Omental fat pad (tissue), 4 donors: ENCODE measurements around the gene SEC14L6. TPM values are rescaled to one million over a fixed set of nuclear protein-coding genes. Genes with fewer than 3 reads are reported as not detected.

Experiments used
- ATAC-seq: fragments of 150-250 bp; one replicate; pipeline ENCODE4 v1.9.1; 2016; ENCODE audit warnings: mild to moderate bottlenecking, moderate library complexity; ENCODE audit not compliant: low FRiP score
- DNase-seq: peaks from one replicate; pipeline ENCODE4 v3.0.0-alpha.2; 2019; ENCODE audit warnings: low spot score
- total RNA-seq, 4 donors: library from RNA; depleted of rRNA; stranded (reverse); fragments of >200 nt; gene quantifications; one replicate each; pipeline ENCODE4 v1.1.0, GENCODE V29; 2016
- TF ChIP-seq, protein P1 (sequence below), 3 donors: fragments of 450-650 bp; IDR thresholded peaks; one replicate each; pipeline ENCODE4 v1.5.1; 2016 to 2017; ENCODE audit warnings: antibody characterized with exemption in 3 of 3, mild to moderate bottlenecking in 3 of 3, moderate library complexity in 2 of 3

The SEC14L6 gene
- total RNA-seq, 4 donors from 2014 or later: 1.3 to 3.9 (median 2.2) TPM; not detected in 1

DNA sequence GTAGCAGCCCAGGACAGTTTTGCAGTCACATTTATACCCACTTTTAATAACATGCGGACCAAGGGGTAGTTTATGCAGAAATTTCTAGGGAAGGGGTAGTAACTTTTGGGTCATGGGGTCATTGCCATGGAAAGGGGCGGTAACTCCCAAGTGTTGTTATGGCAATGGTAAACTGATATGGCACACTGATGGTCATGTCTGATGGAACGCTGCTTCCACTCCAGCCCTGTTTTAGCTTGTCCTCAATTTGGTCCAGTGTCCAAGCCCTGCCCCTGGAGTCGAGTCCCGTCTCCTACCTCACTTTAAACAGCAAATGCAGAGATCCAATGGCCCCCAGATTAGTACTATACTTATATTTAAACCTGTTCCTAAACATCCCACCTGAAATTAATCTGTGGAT is 29.8 kb downstream of the SEC14L6 start:
- DNase-seq: no peak
- TF ChIP-seq, protein P1, sequence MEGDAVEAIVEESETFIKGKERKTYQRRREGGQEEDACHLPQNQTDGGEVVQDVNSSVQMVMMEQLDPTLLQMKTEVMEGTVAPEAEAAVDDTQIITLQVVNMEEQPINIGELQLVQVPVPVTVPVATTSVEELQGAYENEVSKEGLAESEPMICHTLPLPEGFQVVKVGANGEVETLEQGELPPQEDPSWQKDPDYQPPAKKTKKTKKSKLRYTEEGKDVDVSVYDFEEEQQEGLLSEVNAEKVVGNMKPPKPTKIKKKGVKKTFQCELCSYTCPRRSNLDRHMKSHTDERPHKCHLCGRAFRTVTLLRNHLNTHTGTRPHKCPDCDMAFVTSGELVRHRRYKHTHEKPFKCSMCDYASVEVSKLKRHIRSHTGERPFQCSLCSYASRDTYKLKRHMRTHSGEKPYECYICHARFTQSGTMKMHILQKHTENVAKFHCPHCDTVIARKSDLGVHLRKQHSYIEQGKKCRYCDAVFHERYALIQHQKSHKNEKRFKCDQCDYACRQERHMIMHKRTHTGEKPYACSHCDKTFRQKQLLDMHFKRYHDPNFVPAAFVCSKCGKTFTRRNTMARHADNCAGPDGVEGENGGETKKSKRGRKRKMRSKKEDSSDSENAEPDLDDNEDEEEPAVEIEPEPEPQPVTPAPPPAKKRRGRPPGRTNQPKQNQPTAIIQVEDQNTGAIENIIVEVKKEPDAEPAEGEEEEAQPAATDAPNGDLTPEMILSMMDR (IDR thresholded peaks at IDR 0.05): no peak
- ATAC-seq: no peak

DNA sequence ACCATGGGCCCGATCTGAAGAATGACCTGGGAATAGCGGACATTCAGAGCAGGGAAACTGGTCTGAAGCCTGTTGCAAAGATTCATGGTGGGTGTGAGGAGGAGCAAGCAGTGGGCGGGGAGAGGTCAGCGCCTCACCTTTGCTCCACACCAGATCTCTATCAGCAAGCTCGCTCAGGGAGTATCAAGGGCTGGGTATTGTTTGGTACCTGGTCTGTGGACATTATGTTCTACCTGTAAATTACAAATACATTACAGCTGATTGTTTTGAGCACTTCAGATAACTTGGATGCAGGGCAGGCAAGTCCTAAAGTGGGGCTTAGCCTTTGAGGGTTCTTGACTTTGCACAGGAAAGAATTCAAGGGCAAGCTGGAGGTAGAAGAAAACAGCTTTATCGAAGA is 30.3 kb downstream of the SEC14L6 start:
- DNase-seq (no peak), ATAC-seq (no peak)
- TF ChIP-seq, protein P1 (IDR thresholded peaks at IDR 0.05): no peak

DNA sequence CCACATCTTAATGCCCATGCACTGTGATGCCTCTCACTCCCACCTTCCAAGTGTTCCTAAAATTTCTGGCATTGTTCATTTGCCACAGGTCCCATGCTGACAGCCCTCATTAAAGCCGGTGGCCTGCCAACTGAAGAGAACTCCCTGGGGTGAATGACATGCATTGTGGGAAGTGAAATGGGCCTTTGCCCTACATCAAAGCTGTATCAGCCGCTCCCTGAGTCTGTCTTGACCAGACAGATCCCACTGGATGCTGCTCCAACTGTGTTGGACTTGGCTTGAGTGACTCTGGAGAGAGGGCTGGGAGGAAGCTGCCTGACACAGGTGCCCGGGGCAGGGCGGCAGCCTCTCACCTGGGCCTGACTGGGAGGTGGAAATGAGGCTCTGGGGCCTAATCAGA is 32.3 kb downstream of the SEC14L6 start:
- TF ChIP-seq, protein P1 (IDR thresholded peaks at IDR 0.05): no peak
- DNase-seq (no peak), ATAC-seq (no peak)

DNA sequence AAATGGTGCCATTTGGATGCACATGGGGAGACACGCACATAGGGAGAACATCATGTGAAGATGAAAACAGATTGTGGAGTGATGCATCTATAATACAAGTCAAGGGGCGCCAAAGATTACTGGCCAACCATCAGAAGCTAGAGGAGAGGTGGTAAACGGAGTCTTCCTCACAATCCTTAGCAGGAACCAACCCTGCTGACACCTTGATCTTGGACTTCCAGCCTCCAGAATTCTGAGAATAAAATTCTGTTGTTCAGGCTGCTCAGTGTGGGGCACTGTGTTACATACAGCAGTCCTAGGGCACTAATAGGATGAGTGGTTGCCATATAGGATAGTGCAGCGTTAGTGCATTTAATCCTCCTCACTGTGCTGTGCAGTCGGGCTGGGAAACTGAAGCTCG is 33.1 kb downstream of the SEC14L6 start:
- ATAC-seq (no peak), DNase-seq (no peak)
- TF ChIP-seq, protein P1 (IDR thresholded peaks at IDR 0.05): no peak

DNA sequence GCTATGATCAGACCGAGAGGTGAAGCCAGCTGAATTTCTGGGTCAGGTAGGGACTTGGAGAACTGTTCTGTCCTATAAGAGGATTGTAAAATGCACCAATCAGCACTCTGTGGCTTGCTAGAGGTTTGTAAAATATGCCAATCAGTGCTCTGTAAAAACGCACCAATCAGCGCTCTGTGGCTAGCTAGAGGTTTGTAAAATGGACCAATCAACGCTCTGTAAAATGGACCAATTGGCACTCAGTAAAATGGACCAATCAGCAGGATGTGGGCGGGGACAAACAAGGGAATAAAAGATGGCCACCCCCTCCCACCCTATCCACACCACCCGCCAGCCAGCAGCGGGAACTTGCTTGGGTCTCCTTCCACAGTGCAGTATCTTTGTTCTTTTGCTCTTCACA is 34.6 kb downstream of the SEC14L6 start:
- ATAC-seq: no peak
- DNase-seq: no peak
- TF ChIP-seq, protein P1 (IDR thresholded peaks at IDR 0.05): no peak

DNA sequence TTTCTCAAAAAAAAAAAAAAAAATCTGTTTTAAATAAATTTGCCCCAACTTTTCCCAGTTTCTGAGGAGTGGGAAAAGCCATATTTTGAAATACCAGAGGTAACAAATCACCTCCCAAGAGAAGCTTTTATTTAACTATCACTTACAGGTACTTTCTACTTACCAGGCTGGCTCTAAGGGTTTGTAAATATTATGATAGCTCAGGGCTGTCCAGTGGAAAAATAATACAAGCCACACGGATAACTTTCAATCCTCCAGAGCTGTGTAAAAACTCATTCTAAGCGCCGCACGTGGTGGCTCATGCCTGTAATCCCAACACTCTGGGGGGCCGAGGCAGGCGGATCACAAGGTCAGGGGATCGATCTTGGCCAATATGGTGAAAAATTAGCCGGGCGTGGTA is 35.4 kb downstream of the SEC14L6 start:
- TF ChIP-seq, protein P1 (IDR thresholded peaks at IDR 0.05): no peak
- DNase-seq: no peak
- no peak for ATAC-seq

DNA sequence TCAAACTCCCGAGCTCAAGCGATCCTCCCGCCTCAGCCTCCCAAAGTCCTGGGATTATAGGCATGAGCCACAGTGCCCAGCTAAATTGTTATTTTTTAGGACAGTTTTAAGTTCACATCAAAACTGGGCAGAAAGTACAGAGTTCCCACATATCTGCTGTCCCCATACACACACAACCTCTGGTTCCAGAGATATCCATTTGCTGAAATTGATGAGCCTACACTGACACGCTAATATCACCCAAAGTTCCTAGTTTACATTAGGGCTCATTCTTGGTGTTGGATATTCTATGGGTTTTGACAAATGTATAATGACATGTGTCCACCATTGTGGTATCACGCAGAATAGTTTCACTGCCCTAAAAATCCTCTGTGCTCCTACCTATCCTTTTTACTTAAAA is 38.3 kb downstream of the SEC14L6 start:
- TF ChIP-seq, protein P1 (IDR thresholded peaks at IDR 0.05): no peak
- no peak for DNase-seq

More for the DNA sequence above, 38.3 kb downstream of the SEC14L6 start:
- ATAC-seq: no peak
